HFF-Myc (cell line): ENCODE results near the gene ADGRA1.

ENCODE experiments used
- DNase-seq: peaks from one replicate; pipeline ENCODE4 v3.0.0-alpha.2; 2011; ENCODE audit warnings: low read depth; ENCODE audit errors: extremely low read depth
- H3K4me3 ChIP-seq: replicated peaks from 2 replicates; pipeline ENCODE4 v1.5.1; 2011; ENCODE audit warnings: low read depth, mild to moderate bottlenecking, control low read depth, low read length
- TF ChIP-seq, protein P1 (sequence below): IDR thresholded peaks from 2 replicates; pipeline ENCODE4 v1.5.1; 2012; ENCODE audit warnings: mild to moderate bottlenecking, low read depth, low read length, control low read depth; ENCODE audit errors: missing control alignments

Gene ADGRA1

GRCh38 chr10:133093291-133093690, 5.6 kb downstream of the ADGRA1 start:
- DNase-seq, result no peak
- TF ChIP-seq, protein P1, sequence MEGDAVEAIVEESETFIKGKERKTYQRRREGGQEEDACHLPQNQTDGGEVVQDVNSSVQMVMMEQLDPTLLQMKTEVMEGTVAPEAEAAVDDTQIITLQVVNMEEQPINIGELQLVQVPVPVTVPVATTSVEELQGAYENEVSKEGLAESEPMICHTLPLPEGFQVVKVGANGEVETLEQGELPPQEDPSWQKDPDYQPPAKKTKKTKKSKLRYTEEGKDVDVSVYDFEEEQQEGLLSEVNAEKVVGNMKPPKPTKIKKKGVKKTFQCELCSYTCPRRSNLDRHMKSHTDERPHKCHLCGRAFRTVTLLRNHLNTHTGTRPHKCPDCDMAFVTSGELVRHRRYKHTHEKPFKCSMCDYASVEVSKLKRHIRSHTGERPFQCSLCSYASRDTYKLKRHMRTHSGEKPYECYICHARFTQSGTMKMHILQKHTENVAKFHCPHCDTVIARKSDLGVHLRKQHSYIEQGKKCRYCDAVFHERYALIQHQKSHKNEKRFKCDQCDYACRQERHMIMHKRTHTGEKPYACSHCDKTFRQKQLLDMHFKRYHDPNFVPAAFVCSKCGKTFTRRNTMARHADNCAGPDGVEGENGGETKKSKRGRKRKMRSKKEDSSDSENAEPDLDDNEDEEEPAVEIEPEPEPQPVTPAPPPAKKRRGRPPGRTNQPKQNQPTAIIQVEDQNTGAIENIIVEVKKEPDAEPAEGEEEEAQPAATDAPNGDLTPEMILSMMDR, result no peak

GRCh38 chr10:133094286-133094685, 6.6 kb downstream of the ADGRA1 start:
- TF ChIP-seq, protein P1, result no peak
- DNase-seq, result no peak
- no peak overlapping the region for H3K4me3 ChIP-seq

More at GRCh38 chr10:133093291-133093690, 5.6 kb downstream of the ADGRA1 start:
- H3K4me3 ChIP-seq, result no peak overlapping the region

DNA sequence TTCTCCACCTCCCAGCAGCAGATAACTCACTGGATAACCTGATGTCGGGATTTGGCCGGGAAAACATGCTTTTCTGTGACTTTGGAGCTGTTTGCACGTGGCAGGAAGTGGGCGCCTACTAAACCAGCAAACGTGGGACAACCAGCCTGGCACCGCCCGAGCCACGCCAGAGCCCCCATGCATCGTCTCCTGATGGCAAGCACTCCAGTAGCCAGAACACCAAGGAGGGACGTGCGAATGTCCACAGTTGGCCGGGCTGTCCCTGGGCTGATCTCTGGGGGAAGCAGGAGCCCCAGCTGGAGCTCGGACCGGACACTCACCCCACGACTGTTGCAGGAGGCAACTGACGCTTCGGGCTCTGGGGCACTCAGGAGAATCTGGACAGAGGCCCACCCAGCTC, 7.1 kb downstream of the ADGRA1 start:
- DNase-seq, result no peak
- TF ChIP-seq, protein P1, result no peak
- H3K4me3 ChIP-seq, result no peak overlapping the region

- TF ChIP-seq, protein P1, result no peak
- DNase-seq, result no peak
Observed at GRCh38 chr10:133095586-133095985, 7.9 kb downstream of the ADGRA1 start.

GRCh38 chr10:133096616-133097269, 9.0 kb downstream of the ADGRA1 start:
- H3K4me3 ChIP-seq, result no peak overlapping the region
- TF ChIP-seq, protein P1, result no peak
- DNase-seq, result no peak

More at GRCh38 chr10:133095586-133095985, 7.9 kb downstream of the ADGRA1 start:
- no peak overlapping the region for H3K4me3 ChIP-seq

DNA sequence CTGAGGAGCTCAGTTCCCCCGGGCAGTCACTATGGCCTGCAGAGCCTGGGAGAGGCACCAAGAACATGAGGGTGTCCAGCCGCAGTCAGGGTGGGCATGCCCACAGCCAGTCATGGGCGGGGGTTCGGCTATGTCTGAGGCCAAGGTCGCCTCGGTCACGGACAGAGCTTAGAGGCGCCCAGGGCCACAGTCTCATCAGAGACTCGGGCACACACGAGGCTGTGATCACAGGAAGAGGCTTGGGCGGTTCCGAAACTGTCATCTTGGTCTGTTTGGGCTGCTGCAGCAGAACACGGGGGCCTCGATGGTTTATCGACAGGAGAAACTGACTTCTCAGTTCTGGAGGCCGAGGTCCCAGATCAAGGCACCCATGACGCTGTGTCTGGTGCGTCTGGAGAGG, 9.7 kb downstream of the ADGRA1 start:
- TF ChIP-seq, protein P1, result no peak
- no peak for DNase-seq
- H3K4me3 ChIP-seq, result no peak overlapping the region

- H3K4me3 ChIP-seq, result no peak overlapping the region
- no peak for DNase-seq
- TF ChIP-seq, protein P1, result no peak
Observed at GRCh38 chr10:133097961-133098360, 10.2 kb downstream of the ADGRA1 start.
